Activated effector memory CD4-positive, alpha-beta T cell treated with anti-CD3 and anti-CD28 coated beads, Interleukin-2, amount 50 U/mL, for 16 hours (primary cell): ENCODE data around the gene E4F1.

Experiments
- DNase-seq: peaks from one replicate; pipeline ENCODE4 v3.0.0-alpha.2; 2020

The E4F1 gene

GRCh38 chr16:2206780-2207433, 16.5 kb upstream of the E4F1 start:
- DNase-seq: no peak

DNA sequence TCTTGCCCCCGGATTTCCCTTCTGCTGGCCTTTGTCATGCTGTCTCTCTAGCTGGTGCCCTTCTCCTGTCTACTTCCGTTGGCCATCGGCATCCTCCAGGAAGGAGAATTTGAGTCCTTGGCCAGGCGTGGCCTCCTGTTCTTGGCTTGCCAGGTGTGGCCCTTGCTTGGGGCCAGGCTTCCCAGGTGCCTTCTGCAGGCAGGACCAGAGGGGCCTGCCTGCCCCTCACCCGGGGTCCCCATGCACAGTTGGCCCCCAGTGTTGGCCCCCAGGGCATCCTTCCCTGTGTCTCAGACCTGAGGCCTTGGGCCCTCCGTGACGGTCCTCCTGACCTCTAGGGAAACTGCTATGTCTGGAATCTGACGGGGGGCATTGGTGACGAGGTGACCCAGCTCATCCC, 15.5 kb upstream of the E4F1 start:
- DNase-seq: no peak

GRCh38 chr16:2208308-2208707, 15.1 kb upstream of the E4F1 start:
- DNase-seq: no peak

DNA sequence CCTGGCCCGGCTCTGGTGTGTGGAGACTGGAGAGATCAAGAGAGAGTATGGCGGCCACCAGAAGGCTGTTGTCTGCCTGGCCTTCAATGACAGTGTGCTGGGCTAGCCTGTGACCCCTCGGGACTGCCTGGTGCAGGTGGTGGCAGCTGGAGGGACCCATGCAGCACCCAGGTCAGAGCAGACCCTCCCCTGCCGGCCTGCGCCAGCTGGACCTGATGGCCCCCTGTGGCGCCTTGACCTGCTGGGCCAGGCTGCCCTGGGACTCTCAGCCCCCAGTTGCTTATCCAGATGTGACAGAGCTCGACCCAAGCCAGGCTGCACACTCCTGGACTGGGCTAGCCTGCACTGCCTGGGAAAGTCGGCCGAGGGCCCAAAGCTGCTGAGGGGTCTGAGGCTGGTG, 14.6 kb upstream of the E4F1 start:
- no peak for DNase-seq

- DNase-seq: no peak
These were observed 14.0 kb upstream of the E4F1 start for GRCh38 chr16:2209258-2210008.

- DNase-seq: no peak
These were observed 13.4 kb upstream of the E4F1 start for GRCh38 chr16:2210009-2210332.

DNA sequence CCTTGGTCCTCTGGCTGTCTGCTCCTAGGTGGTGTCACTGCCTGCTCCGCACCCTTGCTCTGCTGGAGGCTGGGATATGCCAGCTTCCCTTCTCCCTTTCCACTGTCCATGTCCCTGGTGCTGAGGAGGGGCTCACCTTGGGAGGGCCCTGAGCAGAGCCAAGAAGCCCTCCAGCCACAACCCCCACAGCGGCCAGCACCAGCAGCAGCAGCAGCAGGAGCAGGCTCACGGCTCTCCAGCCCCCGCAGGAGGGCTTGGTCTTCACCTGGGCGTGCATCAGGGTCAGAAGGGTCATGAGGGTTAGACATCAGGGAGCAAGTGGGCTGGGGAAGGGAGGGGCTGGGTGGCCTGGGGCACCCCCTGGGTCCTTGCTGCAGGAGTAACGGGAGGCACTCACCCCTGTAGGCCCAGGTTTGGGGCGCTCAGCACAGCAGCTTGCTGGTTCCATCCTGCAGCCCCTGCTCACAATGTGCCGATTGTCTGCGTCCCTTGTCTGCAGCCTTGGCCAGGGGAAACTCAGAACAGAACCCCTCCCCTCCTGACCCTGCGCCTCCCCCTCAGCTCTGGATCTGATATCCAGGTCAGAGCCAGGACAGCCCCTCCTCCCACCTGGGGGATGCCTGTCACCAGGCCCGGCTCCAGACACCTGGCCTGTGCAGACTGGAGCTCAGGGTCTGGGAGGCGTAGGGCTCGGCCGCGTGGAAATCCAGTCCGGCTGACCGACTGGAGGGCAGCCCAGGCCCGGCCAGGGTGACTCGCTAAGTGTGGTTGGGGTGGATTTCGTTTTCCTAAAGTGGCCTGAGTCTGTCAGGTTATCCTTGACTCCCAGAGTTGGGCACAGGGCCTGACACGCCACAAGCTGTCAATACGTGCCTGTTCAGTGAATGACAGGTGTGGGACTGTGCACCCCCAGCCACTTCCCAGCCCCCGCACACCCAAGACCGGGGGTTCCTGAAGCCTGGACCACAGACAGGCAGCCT, 12.7 kb upstream of the E4F1 start, which contains the start of gene BRICD5:
Gene BRICD5 (minus strand): TSS at position 478 of the 980 bp plus-strand sequence. CDS start 30 bp downstream, at position 448.
- no peak for DNase-seq

GRCh38 chr16:2211923-2212347, 11.5 kb upstream of the E4F1 start:
- DNase-seq: no peak

DNA sequence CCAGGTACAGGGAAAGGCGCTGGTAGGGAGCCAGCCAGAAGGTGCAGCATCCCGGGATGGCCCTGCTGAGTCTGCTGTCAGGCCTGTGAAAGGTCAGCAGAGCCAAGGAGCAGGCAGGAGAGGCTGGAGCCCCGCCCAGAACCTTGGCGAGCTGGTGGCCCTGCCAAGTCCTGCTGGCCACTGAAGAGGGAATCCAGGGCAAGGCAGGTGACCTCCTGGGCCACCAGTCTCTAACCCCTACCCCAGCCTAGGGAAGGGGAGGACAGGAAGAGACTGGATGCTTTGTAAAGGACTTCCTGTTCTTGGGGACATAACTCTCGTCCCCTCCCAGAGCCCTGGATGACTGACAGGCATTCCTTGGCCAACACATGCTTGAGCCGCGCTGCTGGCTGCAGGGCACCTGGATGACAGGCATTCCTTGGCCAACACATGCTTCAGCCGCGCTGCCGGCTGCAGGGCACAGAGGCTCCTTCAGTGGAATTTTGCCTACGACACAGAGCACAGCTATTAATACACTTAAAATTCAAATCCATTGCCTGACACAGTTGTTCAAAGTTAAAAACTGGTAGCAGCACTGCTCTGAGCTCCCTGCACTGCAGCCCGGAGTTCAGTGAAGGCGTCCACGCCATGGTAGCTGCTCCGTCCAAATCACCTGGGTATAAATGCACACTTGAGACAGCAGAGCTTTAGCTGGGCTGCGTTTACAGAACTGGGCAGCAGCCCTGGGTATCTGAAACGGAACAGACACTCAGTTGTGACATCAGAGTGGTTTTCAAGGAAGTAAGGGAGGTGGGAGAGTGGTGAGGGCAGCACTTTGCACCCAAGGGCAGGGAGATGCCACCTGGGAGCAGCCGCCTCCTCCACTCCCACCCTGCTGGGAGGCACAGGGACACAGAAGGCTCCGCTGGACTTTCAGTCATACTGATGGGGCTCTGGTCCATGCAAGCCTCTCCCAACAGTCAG, 10.7 kb upstream of the E4F1 start:
- DNase-seq: no peak

GRCh38 chr16:2213817-2214718, 9.3 kb upstream of the E4F1 start:
- no peak for DNase-seq

DNA sequence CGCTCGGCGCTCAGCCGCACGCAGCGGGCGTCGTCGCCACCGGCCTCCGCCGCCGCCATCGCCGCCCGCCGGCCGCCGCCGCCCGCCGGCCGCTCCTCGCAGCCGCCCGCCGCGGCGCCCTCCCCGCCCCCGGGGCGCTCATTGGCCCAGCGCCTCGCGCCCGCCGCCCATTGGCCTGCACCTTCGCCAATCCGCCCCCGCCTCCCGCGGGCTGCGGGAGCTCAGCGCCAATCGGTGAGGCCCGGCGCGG, 8.7 kb upstream of the E4F1 start, which contains the start of gene PGP:
Gene PGP (minus strand): TSS at position 122 of the 250 bp plus-strand sequence. CDS start 63 bp downstream, at position 59.
- DNase-seq: no peak

DNA sequence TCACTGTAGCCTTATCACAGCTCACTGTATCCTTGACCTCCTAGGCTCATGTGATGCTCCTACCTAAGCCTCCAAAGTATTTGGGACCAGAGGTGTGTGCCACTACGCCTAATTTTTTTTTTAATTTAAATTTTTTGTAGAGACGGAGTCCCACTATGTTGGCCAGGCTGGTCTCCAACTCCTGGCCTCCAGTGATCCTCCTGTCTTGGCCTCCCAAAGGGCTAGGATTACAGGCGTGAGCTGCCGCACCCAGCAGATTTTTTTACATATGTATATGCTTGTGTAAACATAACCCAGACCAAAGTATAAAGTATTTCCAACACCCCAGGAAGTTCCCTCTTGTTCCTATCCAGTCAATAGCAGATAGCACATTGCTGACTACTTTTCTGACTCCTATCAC, 7.1 kb upstream of the E4F1 start:
- DNase-seq: no peak

GRCh38 chr16:2223942-2224486, 623 bp downstream of the E4F1 start:
- DNase-seq: peak; percentile 75

- no peak for DNase-seq
These were observed 2.9 kb downstream of the E4F1 start for GRCh38 chr16:2226245-2226793.

GRCh38 chr16:2226918-2227317, 3.5 kb downstream of the E4F1 start:
- DNase-seq: no peak

- DNase-seq: no peak
These were observed 4.9 kb downstream of the E4F1 start for GRCh38 chr16:2228161-2228824.

DNA sequence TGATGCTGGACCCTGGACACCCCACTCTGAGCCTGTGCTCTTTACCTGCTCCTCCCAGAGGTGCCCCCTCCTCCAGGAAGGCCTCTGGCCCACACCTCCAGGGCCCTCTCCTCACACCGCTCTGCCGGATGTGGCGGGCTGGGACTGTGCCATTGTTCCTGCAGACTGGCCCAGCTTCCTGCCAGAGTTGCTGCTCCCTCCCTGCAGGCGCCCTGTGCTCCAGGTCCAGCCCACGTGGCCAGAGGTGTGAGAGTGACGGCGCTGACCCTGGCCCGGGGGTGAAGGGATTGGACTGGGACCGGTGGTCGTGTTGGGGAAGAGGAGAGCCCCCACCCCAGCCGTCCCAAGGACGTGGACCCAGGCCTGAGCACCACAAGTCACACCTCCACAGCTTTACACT, 5.7 kb downstream of the E4F1 start:
- no peak for DNase-seq

GRCh38 chr16:2229632-2230250, 6.3 kb downstream of the E4F1 start:
- DNase-seq: no peak

- no peak for DNase-seq
These were observed 7.0 kb downstream of the E4F1 start for GRCh38 chr16:2230376-2230775.
